GM21528 (cell line): ENCODE measurements around the gene LRMDA.
"Not testable (repeated sequence)": the region's sequence is repeated elsewhere in the genome, so short reads cannot be mapped to it uniquely, and the experiment has no call there.

Experiments
- ATAC-seq: cut with Tn5 transposase; IDR thresholded peaks from one replicate; pipeline ENCODE4 v1.9.1; 2021; ENCODE audit warnings: mild to moderate bottlenecking, moderate library complexity; ENCODE audit not compliant: unreplicated experiment, low FRiP score

LRMDA gene

DNA sequence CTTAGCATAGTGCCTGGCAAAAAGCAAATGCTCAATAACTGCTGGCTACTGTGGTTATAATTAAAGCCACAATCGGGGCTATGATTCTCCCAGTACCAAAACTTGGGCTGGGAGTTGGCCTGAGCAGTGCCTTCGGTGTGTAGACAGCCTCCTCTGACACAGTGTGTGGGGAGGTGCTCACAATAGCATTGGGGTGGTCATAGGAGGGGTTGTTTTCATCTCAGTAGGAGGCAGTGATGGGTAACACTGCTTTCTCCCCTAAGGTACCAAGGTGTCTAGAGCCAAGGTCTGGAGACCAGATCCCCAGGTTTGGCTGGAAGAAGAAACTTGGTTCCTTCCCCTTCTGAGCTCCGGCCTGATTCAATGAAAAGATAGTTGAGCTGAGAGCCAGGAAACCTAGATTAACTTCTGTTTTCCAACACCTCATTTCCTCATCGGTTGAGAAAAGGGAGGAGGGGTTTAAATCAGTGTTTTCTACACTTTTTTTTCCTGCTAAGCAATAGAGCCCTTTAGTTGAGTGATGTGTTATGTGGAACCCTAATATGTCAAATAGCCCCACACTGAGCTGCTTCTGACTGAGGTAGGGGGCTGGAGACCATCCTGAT lies 68.2 kb downstream of the LRMDA start:
- no peak for ATAC-seq

DNA sequence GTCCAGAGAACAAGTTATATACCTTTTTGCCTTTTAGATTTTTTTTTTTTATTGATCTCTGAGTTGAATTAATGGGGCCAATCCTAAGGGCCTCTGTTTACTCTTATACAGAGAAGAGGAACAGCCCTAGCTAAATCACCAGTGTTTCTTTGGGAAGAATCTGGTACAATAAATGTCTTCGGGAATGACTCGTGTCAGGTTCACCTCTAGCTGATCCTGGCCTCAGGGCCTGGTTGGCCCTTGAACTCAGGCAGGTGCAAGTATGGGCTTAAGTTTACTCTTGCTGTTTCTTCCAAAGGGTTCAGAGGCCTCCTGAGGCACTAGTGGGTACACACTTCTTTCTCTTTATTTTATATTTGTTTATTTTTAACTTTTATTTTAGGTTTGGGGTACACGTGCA lies 71.0 kb downstream of the LRMDA start:
- ATAC-seq = no peak

DNA sequence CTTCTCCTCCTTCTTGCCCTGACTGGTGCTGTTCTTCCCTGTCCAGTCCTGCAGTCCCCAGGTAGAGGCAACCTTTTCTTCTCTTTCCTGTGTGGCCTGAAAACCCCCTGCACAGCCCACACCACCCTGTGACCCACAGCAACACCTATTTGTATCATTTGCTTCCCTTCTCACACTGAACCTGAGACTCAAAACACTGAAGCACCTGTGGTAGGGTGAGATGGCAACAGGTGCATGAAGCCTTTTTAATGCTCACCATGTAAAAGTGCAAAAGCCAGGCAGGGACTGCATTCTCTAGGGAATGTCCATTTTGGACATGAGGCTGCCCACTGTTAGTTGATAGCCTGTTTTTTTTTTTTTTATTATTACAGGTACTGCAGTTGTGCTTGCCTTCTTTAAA lies 71.4 kb downstream of the LRMDA start:
- no peak for ATAC-seq

DNA sequence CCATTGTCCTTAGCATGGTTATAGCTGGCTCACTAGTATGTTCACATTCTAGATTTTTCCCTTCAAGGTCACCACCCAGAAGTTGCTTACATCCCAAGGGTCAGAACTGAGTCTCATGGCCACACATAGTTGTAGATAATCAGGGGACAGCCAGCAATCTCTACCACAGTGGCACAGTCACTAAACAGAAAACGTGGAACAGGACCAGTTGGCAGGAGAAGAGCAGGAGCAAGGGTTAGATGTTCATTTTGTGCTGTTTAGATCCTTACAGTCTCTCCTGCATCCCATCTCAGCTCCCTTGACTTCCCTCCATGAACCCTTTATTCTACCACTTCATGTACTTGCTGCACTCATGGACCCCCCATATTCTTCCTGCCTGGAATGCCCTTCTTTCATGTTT lies 73.9 kb downstream of the LRMDA start:
- no peak for ATAC-seq

DNA sequence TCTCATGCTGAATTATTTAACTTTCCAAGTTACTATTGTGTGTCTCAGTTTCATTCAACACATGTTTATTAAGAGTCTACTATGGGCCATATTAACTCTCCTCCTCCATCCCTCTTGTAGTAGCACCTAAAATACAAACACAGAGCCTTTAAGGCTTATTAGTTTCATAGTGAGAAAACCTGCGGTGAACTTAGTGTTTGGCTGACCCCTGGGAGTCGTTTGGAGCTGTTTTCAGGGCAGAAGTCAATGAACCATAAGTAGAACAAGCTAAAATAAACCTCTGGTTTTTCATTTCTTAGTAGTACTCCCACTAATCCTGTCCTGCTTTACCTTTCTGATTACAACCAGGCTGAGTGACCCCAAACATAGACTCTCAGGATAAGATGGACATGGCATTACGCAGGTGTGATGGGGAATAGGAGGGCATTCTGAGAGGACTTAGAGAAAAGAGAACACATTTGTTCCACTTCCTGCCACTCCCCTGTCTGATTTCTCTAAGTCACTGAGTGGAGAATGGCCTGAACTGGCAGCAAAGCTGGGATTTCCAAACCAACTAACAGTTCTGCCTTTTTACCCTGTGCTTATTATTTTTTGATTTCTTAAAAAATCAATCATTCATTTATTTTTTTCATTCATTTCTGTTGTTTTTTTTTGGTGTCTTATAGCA lies 74.5 kb downstream of the LRMDA start:
- no peak for ATAC-seq

DNA sequence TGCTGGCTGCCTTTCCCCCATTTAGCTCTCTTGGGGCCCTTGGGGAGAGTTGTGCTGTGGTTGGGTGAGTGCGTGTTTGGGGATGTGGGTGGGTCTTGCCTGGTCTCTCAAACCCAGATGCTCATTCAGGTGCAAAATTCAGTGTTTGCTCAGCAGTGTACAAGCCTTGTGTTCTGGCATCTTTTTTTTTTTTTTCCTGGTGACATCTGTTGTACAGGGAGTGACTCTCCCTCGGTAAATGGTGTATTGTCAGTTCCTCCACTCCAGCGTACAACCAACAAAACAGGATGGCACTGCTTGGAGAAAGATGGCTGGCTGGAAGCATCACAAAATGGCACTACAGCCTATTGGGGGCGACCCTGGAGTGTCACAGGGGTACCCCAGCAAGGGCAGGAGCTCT lies 75.5 kb downstream of the LRMDA start:
- ATAC-seq = no peak

DNA sequence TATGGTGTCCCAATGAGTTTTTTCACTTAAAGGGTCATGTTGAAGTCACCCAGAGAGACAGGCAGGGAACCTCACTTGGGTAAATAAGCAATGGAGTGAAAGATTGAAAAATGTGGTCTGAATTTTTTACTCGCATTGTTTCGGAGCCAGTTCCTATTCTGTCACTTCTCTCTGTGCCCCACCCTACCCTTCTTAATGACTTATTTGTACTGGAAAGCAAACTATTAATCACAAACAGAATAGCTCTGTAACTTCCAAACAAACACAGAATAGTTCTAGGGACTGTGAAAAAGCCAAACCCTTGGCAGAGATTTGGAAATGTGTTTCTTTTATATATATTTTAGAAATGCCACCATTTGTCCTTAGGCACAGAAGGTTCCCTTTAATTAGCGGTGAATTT lies 76.0 kb downstream of the LRMDA start:
- no peak for ATAC-seq

DNA sequence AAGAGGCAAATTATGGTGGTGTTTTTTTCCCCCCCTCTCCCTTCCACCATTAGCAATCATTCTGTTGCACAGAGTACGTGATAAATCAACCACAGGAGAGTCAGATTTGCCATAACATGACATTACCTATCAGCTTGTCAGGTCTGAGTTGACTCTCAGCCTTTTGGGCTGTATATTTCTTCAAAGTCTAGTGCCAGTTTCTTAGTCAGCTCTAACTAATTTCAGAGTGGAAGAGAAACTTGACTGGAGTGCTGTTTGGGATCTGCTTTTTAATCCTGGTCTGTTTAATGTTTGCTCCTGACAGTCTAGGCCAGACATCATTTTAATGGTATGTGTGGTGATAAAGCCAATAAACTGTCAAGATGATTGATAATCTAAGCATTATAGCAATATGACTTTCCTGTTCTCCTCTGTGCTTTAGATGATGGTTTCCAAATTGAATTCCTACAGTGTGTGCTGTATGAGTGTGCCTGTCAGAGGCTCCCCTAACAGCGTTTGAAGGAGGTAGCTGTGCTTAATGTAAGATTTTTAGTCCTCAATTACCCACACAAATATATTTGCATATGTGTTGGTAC lies 76.9 kb downstream of the LRMDA start:
- ATAC-seq = no peak

DNA sequence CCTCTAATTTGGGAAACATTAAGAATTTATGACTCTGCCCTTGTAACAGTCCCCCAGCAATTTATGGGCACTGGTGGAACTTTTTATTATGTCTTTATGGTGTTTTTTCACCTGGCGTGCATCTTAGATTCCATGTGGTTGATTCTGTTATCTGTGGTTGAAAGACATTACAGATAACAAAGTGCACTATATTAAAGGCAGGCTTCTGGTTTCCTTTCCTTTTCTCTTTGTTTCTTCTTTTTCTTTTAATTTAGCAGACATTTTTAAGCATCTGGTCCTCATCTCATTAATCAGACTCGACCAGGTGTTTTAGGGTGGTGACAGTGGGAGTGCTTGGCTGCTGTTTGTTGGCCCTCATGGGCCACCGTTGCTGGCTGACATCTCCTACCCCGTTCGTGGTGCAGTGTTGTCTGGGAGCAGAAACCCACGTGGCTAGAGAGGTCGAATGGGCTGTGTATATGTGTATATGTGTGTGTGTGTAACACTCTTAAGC lies 77.4 kb downstream of the LRMDA start:
- ATAC-seq = no peak

DNA sequence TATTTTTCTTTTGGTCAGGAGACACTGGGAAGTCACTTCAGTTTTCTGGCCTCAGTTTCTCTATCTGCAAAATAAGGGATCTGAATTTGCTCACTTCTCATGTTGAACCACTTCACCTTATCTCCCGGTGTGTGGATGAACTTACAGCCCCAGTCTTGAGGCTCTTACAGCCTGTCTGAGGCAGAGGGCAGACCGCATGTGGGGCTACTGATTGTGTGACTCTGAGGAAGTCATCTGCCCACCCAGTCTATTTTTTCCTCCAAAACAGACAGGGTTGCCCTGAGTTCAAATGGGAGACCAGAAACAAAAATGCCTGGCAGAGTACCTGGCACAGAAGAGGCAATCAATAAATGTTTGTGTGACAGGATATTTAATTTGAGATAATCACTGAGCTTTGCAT lies 78.3 kb downstream of the LRMDA start:
- ATAC-seq = no peak

DNA sequence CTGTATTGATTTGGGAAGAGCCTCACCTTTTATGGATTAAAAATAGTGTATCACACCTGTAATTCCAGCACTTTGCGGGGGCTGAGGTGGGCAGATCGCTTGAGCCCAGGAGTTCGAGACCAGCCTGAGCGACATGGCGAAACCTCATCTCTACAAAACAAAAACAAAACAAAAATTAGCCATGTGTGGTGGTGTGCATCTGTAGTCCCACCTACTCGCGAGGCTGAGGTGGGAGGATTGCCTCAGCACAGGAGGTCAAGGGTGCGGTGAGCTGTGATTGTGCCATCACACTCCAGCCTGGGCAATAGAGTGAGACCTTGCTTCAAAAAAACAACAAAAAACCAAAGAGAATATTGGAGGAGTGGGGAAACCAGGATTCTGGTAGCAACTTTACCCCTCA lies 79.6 kb downstream of the LRMDA start:
- no peak for ATAC-seq

DNA sequence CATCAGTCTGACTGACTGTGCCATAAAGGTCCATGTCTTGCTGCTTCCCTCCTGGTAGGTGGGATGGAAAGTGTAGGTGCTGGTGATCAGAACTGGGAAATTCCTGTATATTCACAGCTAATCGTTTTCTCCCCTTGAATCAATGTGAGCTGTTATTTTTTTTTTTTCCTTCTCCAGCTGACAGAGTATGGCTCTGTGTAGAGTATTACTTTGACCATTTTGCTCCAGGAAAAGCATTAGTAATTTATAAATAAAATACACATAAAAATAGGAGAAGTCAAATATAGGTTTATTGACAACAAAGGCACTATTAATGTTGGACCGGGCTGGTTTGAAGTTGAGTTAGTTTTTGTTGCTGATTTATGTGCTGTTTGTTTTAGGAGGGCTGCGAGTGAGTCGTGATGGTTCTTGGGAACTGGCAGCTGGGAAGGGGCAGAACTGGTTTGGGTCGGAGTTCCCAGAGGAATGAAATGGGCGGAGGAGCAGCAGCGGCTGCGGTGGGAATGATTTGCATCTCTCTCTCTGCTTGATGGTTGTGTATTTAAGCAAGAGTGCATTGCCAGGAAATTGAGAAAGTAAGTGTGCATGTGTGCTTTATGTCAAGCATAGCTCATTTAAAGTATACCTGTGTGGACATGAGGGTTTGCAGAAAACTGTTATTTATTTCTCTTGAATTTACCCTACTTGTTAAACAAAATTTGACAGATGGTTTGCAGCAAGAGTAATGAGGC lies 80.9 kb downstream of the LRMDA start:
- ATAC-seq = no peak

DNA sequence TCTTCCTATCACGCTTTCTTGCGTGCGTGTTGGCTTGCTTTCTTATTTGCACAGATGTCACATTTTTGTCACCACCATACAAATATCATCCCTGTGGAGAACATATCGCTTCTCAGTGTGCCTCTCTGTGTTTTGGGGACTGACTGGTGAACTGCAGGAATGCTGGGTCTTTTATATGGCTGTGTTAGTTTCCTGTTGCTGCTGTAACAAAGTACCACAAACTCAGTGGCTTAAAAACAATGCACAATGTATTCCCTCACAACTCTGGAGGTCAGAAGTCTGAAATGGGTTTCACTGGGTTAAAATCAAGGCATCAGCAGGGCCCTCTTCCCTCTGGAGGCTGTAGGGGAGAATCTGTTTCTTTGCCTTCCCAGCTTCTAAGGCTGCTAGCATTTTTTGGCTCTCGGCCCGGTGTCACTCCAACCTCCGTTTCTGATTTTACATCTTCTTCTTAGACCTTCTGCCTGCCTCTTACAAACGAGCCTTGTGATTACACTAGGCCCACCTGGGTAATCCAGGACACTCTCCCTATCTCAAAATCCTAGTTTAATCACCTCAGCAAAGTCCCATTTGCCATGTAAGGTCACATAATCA lies 82.0 kb downstream of the LRMDA start:
- ATAC-seq = no peak

DNA sequence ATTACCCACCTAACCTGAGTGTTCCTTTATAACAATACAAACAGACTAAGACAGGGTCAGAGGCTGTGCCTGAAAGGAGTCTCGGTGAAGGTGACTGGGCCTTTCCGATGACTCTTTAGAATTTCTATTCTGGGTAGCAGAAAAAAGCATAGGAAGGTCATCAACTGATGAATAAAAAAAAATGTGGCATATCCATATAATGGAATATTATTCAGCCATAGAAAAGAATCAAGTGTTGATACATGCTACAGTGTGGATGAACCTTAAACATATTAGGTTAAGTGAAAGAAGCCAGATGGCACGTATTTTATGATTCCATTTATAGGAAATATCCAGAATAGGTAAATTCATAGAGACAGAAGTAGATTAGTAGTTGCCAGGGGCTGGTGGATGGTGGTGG lies 83.4 kb downstream of the LRMDA start:
- ATAC-seq = no peak

DNA sequence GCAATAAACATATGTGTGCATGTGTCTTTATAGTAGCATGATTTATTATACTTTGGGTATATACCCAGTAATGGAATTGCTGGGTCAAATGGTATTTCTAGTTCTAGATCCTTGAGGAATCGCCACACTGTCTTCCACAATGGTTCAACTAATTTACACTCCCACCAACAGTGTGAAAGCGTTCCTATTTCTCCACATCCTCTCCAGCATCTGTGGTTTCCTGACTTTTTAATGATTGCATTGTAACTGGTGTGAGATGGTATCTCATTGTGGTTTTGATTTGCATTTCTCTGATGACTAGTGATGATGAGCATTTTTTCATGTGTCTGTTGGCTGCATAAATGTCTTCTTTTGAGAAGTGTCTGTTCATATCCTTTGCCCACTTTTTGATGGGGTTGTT lies 84.7 kb downstream of the LRMDA start:
- not testable (repeated sequence) for ATAC-seq

DNA sequence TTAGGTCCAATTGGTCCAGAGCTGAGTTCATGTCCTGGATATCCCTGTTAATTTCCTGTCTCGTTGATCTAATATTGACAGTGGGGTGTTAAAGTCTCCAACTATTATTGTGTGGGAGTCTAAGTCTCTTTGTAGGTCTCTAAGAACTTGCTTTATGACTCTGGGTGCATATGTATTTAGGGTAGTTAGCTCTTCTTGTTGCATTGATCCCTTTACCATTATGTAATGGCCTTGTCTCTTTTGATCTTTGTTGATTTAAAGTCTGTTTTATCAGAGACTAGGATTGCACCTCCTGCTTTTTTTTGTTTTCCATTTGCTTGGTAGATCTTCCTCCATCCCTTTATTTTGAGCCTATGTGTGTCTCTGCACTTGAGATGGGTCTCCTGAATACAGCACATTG lies 87.8 kb downstream of the LRMDA start:
- not testable (repeated sequence) for ATAC-seq

DNA sequence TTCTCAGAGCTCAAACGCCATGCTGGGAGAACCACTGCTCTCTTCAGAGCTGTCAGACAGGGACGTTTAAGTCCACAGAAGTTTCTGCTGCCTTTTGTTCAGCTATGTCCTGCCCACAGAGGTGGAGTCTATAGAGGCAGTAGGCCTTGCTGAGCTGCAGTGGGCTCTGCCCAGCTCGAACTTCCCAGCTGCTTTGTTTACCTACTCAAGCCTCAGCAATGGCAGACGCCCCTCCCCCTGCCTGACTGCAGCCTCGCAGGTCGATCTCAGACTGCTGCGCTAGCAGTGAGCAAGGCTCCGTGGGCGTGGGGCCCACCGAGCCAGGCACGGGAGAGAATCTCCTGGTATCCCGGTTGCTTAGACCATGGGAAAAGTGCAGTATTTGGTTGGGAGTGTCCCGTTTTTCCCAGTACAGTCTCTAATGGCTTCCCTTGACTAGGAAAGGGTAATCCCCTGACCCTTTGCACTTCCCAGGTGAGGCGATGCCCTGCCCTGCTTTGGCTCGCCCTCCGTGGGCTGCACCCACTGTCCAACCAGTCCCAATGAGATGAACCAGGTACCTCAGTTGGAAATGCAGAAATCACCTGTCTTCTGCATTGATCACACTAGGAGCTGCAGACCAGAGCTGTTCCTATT lies 89.9 kb downstream of the LRMDA start:
- not testable (repeated sequence) for ATAC-seq

DNA sequence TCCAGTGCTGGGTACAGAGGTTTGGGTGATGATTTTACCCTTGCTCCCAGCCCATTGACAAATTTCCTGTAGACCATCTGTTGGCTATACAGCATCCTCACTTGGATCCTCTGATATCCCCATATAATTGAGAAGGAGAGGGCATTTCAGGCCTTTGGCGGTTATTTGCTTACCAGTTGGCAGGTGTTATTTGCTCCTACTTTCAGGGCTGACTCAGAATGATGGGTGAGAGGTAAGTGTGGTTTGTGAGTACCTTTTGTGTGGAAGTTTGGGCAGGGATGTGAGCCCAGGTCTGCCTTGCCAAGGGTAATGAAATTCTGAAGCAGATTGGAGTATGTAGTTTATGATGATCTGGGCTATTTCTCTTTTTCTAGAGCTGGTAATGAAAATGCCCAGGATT lies 93.6 kb downstream of the LRMDA start:
- ATAC-seq = no peak

DNA sequence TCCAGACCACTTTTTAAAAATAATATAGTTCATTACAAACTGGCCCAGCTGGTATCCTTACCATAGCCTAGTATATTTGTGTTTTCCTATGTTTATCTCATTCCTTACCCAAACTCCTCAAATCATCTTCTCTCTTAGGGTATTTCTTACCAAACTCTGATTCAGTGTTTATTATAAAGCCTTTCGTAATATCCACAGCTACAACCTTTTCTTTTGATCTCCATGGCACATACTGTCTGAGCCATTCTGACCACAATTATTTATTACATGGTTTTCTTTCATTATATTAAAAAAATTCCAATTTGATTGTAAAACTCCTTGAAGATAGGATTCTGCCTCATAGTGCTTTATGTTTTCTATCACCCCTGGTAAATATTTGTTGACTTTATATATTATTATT lies 94.2 kb downstream of the LRMDA start:
- ATAC-seq = no peak

DNA sequence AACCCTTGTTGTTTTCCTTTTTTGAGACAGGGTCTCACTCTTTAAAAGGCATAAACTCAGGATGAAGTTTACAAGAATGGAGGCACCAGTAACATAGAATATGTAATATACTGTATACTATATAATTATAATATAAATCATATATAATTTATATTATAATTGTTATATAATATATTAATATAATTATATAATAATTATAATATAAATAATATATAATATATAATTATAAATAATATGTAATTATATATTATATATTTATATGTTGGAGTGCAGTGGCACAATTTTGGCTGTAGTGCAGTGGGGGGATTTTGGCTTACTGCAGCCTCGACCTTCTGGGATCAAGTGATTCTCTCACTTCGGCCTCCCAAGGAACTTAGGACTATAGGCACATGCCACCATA lies 96.1 kb downstream of the LRMDA start:
- ATAC-seq = no peak

DNA sequence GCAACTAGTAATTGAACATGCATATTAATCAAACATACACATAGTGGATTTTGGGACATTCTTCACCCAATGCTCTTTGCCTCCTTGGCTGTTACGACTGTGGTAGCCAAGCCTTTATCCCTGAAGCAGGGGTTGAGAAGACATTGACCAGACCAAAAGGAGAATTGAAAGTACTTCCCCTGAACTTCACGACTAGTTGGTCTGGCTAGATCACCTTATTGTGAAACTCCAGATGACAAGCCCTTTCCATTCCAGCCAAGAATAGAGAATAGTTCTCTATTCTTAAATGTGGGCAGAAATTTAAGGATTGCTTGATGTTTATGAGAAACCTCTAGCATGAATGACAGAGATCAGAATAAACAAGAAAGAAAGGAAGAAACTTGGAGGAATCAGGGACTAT lies 97.0 kb downstream of the LRMDA start:
- no peak for ATAC-seq
